Lower leg skin (tissue), 4 donors: ENCODE measurements around the gene FAM163A. TPM values are rescaled to one million over a fixed set of nuclear protein-coding genes. Genes with fewer than 3 reads are reported as not detected.
A peak's percentile ranks its signal among the peaks of the same experiment; 100 is the strongest.

Source experiments
- DNase-seq, 2 donors: peaks; one replicate each; pipeline ENCODE4 v3.0.0-alpha.2; 2019; ENCODE audit warnings: low spot score in 2 of 2
- H3K4me3 ChIP-seq: fragments of 200-600 bp; sonication (generic); 2 replicates; pipeline ENCODE4 v1.5.1; 2017; ENCODE audit warnings: mild to moderate bottlenecking, low read depth; ENCODE audit not compliant: poor library complexity, severe bottlenecking
- CTCF ChIP-seq, 3 donors: fragments of 450-650 bp; IDR thresholded peaks; one replicate each; pipeline ENCODE4 v1.5.1; 2016; ENCODE audit warnings: antibody characterized with exemption in 3 of 3, mild to moderate bottlenecking in 3 of 3, moderate library complexity in 2 of 3
- POLR2A ChIP-seq, 2 donors: fragments of 450-650 bp; IDR thresholded peaks; one replicate each; pipeline ENCODE4 v1.6.1; 2016 to 2017; ENCODE audit warnings: antibody characterized with exemption in 2 of 2, mild to moderate bottlenecking in 1 of 2, moderate library complexity in 1 of 2
- WGBS, 2 donors: methylation state at CpG; one replicate each; pipeline ENCODE4 v1.1.5; 2018; 5-methylcytosine and 5-hydroxymethylcytosine counted together
- intact Hi-C: fragments of 100-400 bp; cut with DNase I; formaldehyde crosslinking; loops from one replicate; pipeline ENCODE4 v1.15.0; 2023; ENCODE audit warnings: low total_unique reads
- total RNA-seq, 4 donors: library from RNA; depleted of rRNA; stranded (reverse); fragments of >200 nt; gene quantifications; one replicate each; pipeline ENCODE4 v1.1.0, GENCODE V29; 2016

FAM163A gene
- total RNA-seq, 4 donors from 2014 or later: not detected

GRCh38 chr1:179745743-179746142, 2.7 kb downstream of the FAM163A start:
- WGBS, 2 donors: 48 to 51% methylated on average over 4 of the region's 4 CpGs
- TF ChIP-seq POLR2A (IDR thresholded peaks at IDR 0.05): no peak
- no peak for TF ChIP-seq CTCF (IDR thresholded peaks at IDR 0.05)
- H3K4me3 ChIP-seq: no peak overlapping the region
- intact Hi-C loops: no loop called here
- DNase-seq: no peak

DNA sequence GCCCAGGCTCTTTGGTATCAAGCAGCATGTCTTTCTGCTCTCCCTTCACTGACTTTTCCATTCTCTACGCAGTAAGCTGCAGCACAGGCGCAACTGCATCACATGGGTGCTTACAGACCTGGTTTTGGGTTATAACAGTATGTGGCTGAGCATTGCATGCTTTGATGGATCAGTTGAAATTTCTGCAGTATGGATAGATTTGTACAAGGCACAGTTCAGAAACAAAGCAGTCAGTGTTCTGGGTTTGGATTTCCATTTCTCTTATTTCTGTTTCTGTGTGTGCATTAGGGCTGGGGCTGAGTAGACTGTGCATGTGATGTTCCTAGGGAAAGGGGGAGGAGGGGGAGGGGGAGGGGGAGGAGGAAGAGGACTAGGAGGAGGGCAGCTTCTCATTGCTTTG, 4.5 kb downstream of the FAM163A start:
- intact Hi-C loops: no loop called here
- no peak overlapping the region for H3K4me3 ChIP-seq
- DNase-seq: no peak
- 91 to 95% methylated on average over 2 of the region's 2 CpGs for WGBS, 2 donors
- TF ChIP-seq POLR2A (IDR thresholded peaks at IDR 0.05) (no peak), CTCF (IDR thresholded peaks at IDR 0.05) (no peak)

- no peak overlapping the region for H3K4me3 ChIP-seq
- DNase-seq: no peak
- 58 to 63% methylated on average over 4 of the region's 4 CpGs for WGBS, 2 donors
- TF ChIP-seq POLR2A (IDR thresholded peaks at IDR 0.05): no peak
- no peak for TF ChIP-seq CTCF (IDR thresholded peaks at IDR 0.05)
- intact Hi-C loops: no loop called here
Observed at GRCh38 chr1:179748772-179749171, 5.7 kb downstream of the FAM163A start.

- 66% methylated on average over 1 of the region's 1 CpG for WGBS, 2 donors
- no peak for DNase-seq
- no peak overlapping the region for H3K4me3 ChIP-seq
- intact Hi-C loops: no loop called here
- TF ChIP-seq CTCF (IDR thresholded peaks at IDR 0.05): no peak
- TF ChIP-seq POLR2A (IDR thresholded peaks at IDR 0.05): no peak
Observed at GRCh38 chr1:179750630-179751029, 7.5 kb downstream of the FAM163A start.

- intact Hi-C loops: no loop called here
- no peak for DNase-seq
- TF ChIP-seq POLR2A (IDR thresholded peaks at IDR 0.05): no peak
- no peak for TF ChIP-seq CTCF (IDR thresholded peaks at IDR 0.05)
- H3K4me3 ChIP-seq: no peak overlapping the region
Observed at GRCh38 chr1:179753061-179753460, 10.0 kb downstream of the FAM163A start.

DNA sequence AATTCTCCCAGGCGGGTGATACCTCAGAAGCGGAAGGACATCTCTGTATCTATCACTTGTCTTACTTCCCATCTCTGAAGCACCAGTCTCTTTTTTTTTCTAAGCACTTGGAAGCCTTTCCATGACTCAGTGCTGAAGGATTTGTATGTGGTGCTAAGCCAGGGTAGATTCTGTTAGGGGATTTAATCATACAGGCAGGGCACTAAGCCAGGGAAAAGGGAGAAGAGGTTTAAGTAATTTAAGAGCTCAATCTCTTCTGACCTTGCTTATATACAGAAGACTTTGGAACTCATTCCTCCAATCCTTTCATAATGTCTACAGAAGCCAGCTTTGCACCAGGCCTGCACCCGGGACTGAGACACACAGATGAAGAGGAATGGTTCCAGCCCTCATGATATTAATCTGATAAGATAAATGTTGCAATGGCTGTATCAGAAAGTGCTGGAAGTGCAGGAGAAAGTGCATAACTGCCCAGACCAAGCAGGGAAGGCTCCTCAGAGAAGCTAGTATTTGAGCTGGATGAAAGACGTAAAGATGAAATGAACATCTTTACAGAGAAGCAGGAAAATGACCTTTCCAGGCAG, 11.0 kb downstream of the FAM163A start:
- intact Hi-C loops: no loop called here
- H3K4me3 ChIP-seq: no peak overlapping the region
- 73 to 77% methylated on average over 4 of the region's 4 CpGs for WGBS, 2 donors
- DNase-seq: peak in 1 of 2 donors; percentile 1
- no peak for TF ChIP-seq CTCF (IDR thresholded peaks at IDR 0.05)
- TF ChIP-seq POLR2A (IDR thresholded peaks at IDR 0.05): no peak
